ENCODE results near the gene KANSL1. TPM values are rescaled to one million over a fixed set of nuclear protein-coding genes. Genes with fewer than 3 reads are reported as not detected.
"Not testable (repeated sequence)": the region's sequence is repeated elsewhere in the genome, so short reads cannot be mapped to it uniquely, and the experiment has no call there.

The KANSL1 gene
- total RNA-seq, 1 donor from 2014 or later, result 60.2 TPM

DNA sequence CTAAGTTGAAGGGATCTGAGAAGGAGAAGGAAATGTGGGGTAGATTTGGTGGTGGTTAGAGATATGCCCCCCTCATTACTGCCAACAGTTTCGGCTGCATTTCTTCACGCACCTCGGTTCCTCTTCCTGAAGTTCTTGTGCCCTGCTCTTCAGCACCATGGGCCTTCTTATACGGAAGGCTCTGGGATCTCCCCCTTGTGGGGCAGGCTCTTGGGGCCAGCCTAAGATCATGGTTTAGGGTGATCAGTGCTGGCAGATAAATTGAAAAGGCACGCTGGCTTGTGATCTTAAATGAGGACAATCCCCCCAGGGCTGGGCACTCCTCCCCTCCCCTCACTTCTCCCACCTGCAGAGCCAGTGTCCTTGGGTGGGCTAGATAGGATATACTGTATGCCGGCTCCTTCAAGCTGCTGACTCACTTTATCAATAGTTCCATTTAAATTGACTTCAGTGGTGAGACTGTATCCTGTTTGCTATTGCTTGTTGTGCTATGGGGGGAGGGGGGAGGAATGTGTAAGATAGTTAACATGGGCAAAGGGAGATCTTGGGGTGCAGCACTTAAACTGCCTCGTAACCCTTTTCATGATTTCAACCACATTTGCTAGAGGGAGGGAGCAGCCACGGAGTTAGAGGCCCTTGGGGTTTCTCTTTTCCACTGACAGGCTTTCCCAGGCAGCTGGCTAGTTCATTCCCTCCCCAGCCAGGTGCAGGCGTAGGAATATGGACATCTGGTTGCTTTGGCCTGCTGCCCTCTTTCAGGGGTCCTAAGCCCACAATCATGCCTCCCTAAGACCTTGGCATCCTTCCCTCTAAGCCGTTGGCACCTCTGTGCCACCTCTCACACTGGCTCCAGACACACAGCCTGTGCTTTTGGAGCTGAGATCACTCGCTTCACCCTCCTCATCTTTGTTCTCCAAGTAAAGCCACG, 165.9 kb downstream of the KANSL1 start:
- no peak for DNase-seq (ENCODE audit: extremely low read depth, low read depth, low spot score)

DNA sequence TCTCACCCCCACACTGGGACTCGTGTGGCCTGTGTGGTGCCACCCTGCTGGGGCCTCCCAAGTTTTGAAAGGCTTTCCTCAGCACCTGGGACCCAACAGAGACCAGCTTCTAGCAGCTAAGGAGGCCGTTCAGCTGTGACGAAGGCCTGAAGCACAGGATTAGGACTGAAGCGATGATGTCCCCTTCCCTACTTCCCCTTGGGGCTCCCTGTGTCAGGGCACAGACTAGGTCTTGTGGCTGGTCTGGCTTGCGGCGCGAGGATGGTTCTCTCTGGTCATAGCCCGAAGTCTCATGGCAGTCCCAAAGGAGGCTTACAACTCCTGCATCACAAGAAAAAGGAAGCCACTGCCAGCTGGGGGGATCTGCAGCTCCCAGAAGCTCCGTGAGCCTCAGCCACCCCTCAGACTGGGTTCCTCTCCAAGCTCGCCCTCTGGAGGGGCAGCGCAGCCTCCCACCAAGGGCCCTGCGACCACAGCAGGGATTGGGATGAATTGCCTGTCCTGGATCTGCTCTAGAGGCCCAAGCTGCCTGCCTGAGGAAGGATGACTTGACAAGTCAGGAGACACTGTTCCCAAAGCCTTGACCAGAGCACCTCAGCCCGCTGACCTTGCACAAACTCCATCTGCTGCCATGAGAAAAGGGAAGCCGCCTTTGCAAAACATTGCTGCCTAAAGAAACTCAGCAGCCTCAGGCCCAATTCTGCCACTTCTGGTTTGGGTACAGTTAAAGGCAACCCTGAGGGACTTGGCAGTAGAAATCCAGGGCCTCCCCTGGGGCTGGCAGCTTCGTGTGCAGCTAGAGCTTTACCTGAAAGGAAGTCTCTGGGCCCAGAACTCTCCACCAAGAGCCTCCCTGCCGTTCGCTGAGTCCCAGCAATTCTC, 166.8 kb downstream of the KANSL1 start:
- DNase-seq (ENCODE audit: extremely low read depth, low read depth, low spot score), result no peak

DNA sequence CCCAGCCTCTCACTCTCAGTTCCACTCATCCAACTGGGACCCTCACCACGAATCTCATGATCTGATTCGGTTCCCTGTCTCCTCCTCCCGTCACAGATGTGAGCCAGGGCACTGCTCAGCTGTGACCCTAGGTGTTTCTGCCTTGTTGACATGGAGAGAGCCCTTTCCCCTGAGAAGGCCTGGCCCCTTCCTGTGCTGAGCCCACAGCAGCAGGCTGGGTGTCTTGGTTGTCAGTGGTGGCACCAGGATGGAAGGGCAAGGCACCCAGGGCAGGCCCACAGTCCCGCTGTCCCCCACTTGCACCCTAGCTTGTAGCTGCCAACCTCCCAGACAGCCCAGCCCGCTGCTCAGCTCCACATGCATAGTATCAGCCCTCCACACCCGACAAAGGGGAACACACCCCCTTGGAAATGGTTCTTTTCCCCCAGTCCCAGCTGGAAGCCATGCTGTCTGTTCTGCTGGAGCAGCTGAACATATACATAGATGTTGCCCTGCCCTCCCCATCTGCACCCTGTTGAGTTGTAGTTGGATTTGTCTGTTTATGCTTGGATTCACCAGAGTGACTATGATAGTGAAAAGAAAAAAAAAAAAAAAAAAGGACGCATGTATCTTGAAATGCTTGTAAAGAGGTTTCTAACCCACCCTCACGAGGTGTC, 167.6 kb downstream of the KANSL1 start:
- no peak for DNase-seq (ENCODE audit: extremely low read depth, low read depth, low spot score)

DNA sequence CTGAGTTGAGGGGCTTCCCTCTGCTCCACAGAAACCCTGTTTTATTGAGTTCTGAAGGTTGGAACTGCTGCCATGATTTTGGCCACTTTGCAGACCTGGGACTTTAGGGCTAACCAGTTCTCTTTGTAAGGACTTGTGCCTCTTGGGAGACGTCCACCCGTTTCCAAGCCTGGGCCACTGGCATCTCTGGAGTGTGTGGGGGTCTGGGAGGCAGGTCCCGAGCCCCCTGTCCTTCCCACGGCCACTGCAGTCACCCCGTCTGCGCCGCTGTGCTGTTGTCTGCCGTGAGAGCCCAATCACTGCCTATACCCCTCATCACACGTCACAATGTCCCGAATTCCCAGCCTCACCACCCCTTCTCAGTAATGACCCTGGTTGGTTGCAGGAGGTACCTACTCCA, 168.2 kb downstream of the KANSL1 start:
- no peak for DNase-seq (ENCODE audit: extremely low read depth, low read depth, low spot score)

DNA sequence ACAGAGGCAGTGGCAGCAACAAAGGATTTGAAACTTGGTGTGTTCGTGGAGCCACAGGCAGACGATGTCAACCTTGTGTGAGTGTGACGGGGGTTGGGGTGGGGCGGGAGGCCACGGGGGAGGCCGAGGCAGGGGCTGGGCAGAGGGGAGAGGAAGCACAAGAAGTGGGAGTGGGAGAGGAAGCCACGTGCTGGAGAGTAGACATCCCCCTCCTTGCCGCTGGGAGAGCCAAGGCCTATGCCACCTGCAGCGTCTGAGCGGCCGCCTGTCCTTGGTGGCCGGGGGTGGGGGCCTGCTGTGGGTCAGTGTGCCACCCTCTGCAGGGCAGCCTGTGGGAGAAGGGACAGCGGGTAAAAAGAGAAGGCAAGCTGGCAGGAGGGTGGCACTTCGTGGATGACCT, 168.6 kb downstream of the KANSL1 start:
- DNase-seq (ENCODE audit: extremely low read depth, low read depth, low spot score), result no peak

GRCh38 chr17:46023783-46024388, 169.3 kb downstream of the KANSL1 start:
- no peak for DNase-seq (ENCODE audit: extremely low read depth, low read depth, low spot score)

DNA sequence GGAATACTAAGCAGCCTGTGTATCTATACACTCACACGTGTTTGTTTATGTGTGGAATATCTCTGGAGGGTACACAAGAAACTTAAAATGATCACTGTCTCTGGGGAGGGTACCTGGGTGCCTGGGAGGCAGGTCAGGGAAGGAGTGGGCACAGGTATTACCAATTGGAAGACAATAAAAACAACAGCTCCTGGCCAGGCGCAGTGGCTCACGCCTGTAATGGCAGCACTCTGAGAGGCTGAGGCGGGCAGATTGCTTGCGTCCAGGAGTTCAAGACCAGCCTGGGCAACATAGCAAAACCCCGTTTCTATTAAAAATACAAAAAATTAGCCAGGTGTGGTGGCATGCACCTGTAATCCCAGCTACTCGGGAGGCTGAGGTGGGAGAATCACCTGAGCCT, 169.9 kb downstream of the KANSL1 start:
- not testable (repeated sequence) for DNase-seq (ENCODE audit: extremely low read depth, low read depth, low spot score)

GRCh38 chr17:46020998-46021397, 172.2 kb downstream of the KANSL1 start:
- DNase-seq (ENCODE audit: extremely low read depth, low read depth, low spot score), result no peak

- no peak for DNase-seq (ENCODE audit: extremely low read depth, low read depth, low spot score)
Observed at GRCh38 chr17:46020023-46020761, 173.0 kb downstream of the KANSL1 start.

GRCh38 chr17:46019408-46019925, 173.8 kb downstream of the KANSL1 start:
- DNase-seq (ENCODE audit: extremely low read depth, low read depth, low spot score), result not testable (repeated sequence)

DNA sequence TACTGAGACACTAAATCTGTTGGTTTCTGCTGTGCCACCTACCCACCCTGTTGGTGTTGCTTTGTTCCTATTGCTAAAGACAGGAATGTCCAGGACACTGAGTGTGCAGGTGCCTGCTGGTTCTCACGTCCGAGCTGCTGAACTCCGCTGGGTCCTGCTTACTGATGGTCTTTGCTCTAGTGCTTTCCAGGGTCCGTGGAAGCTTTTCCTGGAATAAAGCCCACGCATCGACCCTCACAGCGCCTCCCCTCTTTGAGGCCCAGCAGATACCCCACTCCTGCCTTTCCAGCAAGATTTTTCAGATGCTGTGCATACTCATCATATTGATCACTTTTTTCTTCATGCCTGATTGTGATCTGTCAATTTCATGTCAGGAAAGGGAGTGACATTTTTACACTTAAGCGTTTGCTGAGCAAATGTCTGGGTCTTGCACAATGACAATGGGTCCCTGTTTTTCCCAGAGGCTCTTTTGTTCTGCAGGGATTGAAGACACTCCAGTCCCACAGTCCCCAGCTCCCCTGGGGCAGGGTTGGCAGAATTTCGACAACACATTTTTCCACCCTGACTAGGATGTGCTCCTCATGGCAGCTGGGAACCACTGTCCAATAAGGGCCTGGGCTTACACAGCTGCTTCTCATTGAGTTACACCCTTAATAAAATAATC, 179.6 kb downstream of the KANSL1 start:
- no peak for DNase-seq (ENCODE audit: extremely low read depth, low read depth, low spot score)

GRCh38 chr17:46013127-46013501, 180.1 kb downstream of the KANSL1 start:
- no peak for DNase-seq (ENCODE audit: extremely low read depth, low read depth, low spot score)

GRCh38 chr17:46012506-46013079, 180.6 kb downstream of the KANSL1 start:
- no peak for DNase-seq (ENCODE audit: extremely low read depth, low read depth, low spot score)

- no peak for DNase-seq (ENCODE audit: extremely low read depth, low read depth, low spot score)
Observed at GRCh38 chr17:46011711-46012505, 181.3 kb downstream of the KANSL1 start.

GRCh38 chr17:46010597-46011186, 182.5 kb downstream of the KANSL1 start:
- no peak for DNase-seq (ENCODE audit: extremely low read depth, low read depth, low spot score)

- no peak for DNase-seq (ENCODE audit: extremely low read depth, low read depth, low spot score)
Observed at GRCh38 chr17:46009681-46010596, 183.3 kb downstream of the KANSL1 start.

- DNase-seq (ENCODE audit: extremely low read depth, low read depth, low spot score), result no peak
Observed at GRCh38 chr17:46008591-46008990, 184.6 kb downstream of the KANSL1 start.

Measured in glomerular endothelial cell (primary cell).